Keratinocyte (primary cell): Measurements from ENCODE around the gene ZNF488. TPM values are rescaled to one million over a fixed set of nuclear protein-coding genes. Genes with fewer than 3 reads are reported as not detected.

Experiments
- DNase-seq: peaks from one replicate; pipeline ENCODE4 v3.0.0-alpha.2; 2011; ENCODE audit warnings: low read depth, missing footprints, low spot score
- FAIRE-seq: peaks from 2 replicates; lab custom pipeline; 2011; peaks lifted over from hg19 to GRCh38; lab: Jason Lieb, UNC
- H2AFZ ChIP-seq: 2 replicates; pipeline ENCODE4 v1.6.0; 2012; ENCODE audit warnings: low read length, control low read depth, inconsistent platforms; ENCODE audit not compliant: control insufficient read depth
- H3K27ac ChIP-seq: 2 replicates; pipeline ENCODE4 v1.5.1; 2011; ENCODE audit warnings: low read length; ENCODE audit not compliant: control insufficient read depth, insufficient read depth
- H3K27me3 ChIP-seq: 3 replicates; pipeline ENCODE4 v1.6.0; 2011; ENCODE audit warnings: low read length; ENCODE audit not compliant: control insufficient read depth, insufficient read depth; ENCODE audit errors: extremely low read depth
- H3K36me3 ChIP-seq, 2 experiments: 2 replicates in 1 of 2; 3 replicates in 1 of 2; pipeline ENCODE4 v1.5.1; 2011; ENCODE audit warnings: low read length in 2 of 2, mild to moderate bottlenecking in 1 of 2; ENCODE audit not compliant: control insufficient read depth in 2 of 2, insufficient read depth in 2 of 2; ENCODE audit errors: extremely low read depth in 1 of 2
- H3K4me1 ChIP-seq: 3 replicates; pipeline ENCODE4 v1.5.1; 2011; ENCODE audit warnings: low read length; ENCODE audit not compliant: control insufficient read depth, insufficient read depth; ENCODE audit errors: extremely low read depth
- H3K4me2 ChIP-seq: 3 replicates; pipeline ENCODE4 v1.6.0; 2011; ENCODE audit warnings: low read depth, low read length; ENCODE audit not compliant: control insufficient read depth, insufficient read depth; ENCODE audit errors: extremely low read depth
- H3K4me3 ChIP-seq, 3 experiments: fragments of 200-600 bp in 1 of 3; sonication (generic) in 1 of 3; 2 replicates in 2 of 3; 3 replicates in 1 of 3; pipeline ENCODE4 v1.5.1; 2011 to 2016; ENCODE audit warnings: low read length in 3 of 3, mild to moderate bottlenecking in 3 of 3, control low read depth in 2 of 3, inconsistent platforms in 1 of 3, low read depth in 1 of 3, mixed read lengths in 1 of 3, mixed run types in 1 of 3, moderate library complexity in 1 of 3; ENCODE audit not compliant: control insufficient read depth in 2 of 3, insufficient read depth in 2 of 3; ENCODE audit errors: extremely low read depth in 1 of 3
- H3K79me2 ChIP-seq: 2 replicates; pipeline ENCODE4 v1.6.0; 2012; ENCODE audit warnings: low read length; ENCODE audit not compliant: control insufficient read depth, insufficient read depth
- H3K9ac ChIP-seq: 3 replicates; pipeline ENCODE4 v1.6.0; 2011; ENCODE audit warnings: low read length; ENCODE audit not compliant: control insufficient read depth, insufficient read depth; ENCODE audit errors: extremely low read depth
- H3K9me1 ChIP-seq: 3 replicates; pipeline ENCODE4 v1.6.0; 2011; ENCODE audit warnings: low read length; ENCODE audit not compliant: control insufficient read depth, insufficient read depth; ENCODE audit errors: extremely low read depth
- H3K9me3 ChIP-seq: 2 replicates; pipeline ENCODE4 v1.5.1; 2012; ENCODE audit warnings: low read depth, low read length; ENCODE audit not compliant: control insufficient read depth
- H4K20me1 ChIP-seq: 3 replicates; pipeline ENCODE4 v1.6.0; 2011; ENCODE audit warnings: low read length; ENCODE audit not compliant: control insufficient read depth, insufficient read depth; ENCODE audit errors: extremely low read depth
- CTCF ChIP-seq, 3 experiments: IDR thresholded peaks in 1 of 3; conservative IDR thresholded peaks in 1 of 3; optimal IDR thresholded peaks in 1 of 3; 2 replicates in 2 of 3; 3 replicates in 1 of 3; pipeline versions ENCODE3 to v1.5.1; 2011; ENCODE audit warnings: low read length in 3 of 3, mild to moderate bottlenecking in 3 of 3, moderate library complexity in 2 of 3, control low read depth in 1 of 3, inconsistent platforms in 1 of 3; ENCODE audit not compliant: insufficient read depth in 2 of 3; ENCODE audit errors: extremely low read depth in 1 of 3
- EZH2 ChIP-seq: IDR thresholded peaks from one replicate; pipeline ENCODE4 v1.6.1; 2012; ENCODE audit warnings: inconsistent platforms, mild to moderate bottlenecking, low read length, moderate library complexity
- dilution Hi-C: fragments of 300-500 bp; cut with MboI; formaldehyde crosslinking; loops from one replicate; pipeline ENCODE4 v1.7.0; 2020; ENCODE audit warnings: low sequenced_read_pairs; ENCODE audit not compliant: extremely low pct_ligation_motif_present
- polyA plus RNA-seq, 5 experiments: library from polyadenylated mRNA; depleted of rRNA in 3 of 5; stranded (reverse) in 3 of 5; stranded (forward) in 1 of 5; unstranded in 1 of 5; fragments of >200 nt; gene quantifications; 1 replicate in 1 of 5; 2 replicates in 3 of 5; 3 replicates in 1 of 5; pipeline versions ENCODE4 v1.2.1 to v1.2.3, GENCODE V29; 2011 to 2012; ENCODE audit warnings: missing spikeins in 2 of 5, low read depth in 1 of 5, low replicate concordance in 1 of 5

Gene ZNF488
- polyA plus RNA-seq, 1 donor (not counting 4 experiments of a cell fraction or from before 2014, with no cell fraction given): 1.2 TPM

- FAIRE-seq: no peak
These were observed 61.6 kb downstream of the ZNF488 start, which contains the start of gene GDF2 for GRCh38 chr10:47322300-47323061. TSS of gene GDF2 (plus strand) at chr10:47322454. CDS start at chr10:47322669, 215 bp downstream.

GRCh38 chr10:47321521-47322195, 62.4 kb downstream of the ZNF488 start:
- H3K36me3 ChIP-seq: no peaks in the 10 kb centered on the region
- H4K20me1 ChIP-seq: no peaks in the 10 kb centered on the region
- FAIRE-seq: no peak
- dilution Hi-C loops: no loop called here
- DNase-seq: no peak
- H3K9me1 ChIP-seq: no peaks in the 10 kb centered on the region
- H2AFZ ChIP-seq: no peak overlapping the region
- TF ChIP-seq CTCF (optimal IDR thresholded peaks at IDR 0.05 in 1 of 3, IDR thresholded peaks at IDR 0.05 in 1 of 3, conservative IDR thresholded peaks at IDR 0.05 in 1 of 3; ENCODE audit: extremely low read depth in 1 of 3, insufficient read depth in 2 of 3, low read length in 3 of 3): no peak
- TF ChIP-seq EZH2: no peak
- no peak overlapping the region for H3K4me3 ChIP-seq
- H3K27me3 ChIP-seq: peaks cover 23% of the 10 kb centered on the region
- H3K27ac ChIP-seq: no peak overlapping the region
- H3K79me2 ChIP-seq: no peaks in the 10 kb centered on the region
- peaks cover 5% of the 10 kb centered on the region for H3K4me1 ChIP-seq
- H3K9me3 ChIP-seq: no peaks in the 10 kb centered on the region
- H3K9ac ChIP-seq: no peak overlapping the region
- no peak overlapping the region for H3K4me2 ChIP-seq

More at GRCh38 chr10:47322300-47323061, 61.6 kb downstream of the ZNF488 start, which contains the start of gene GDF2:
- TF ChIP-seq CTCF (optimal IDR thresholded peaks at IDR 0.05 in 1 of 3, IDR thresholded peaks at IDR 0.05 in 1 of 3, conservative IDR thresholded peaks at IDR 0.05 in 1 of 3; ENCODE audit: extremely low read depth in 1 of 3, insufficient read depth in 2 of 3, low read length in 3 of 3) (no peak), EZH2 (no peak)
- Histone ChIP-seq H3K36me3 (no peaks in the 10 kb centered on the region), H3K9ac (no peak within 1 kb of the TSS), H3K9me1 (no peaks in the 10 kb centered on the region), H4K20me1 (no peaks in the 10 kb centered on the region), H3K27ac (no peak within 1 kb of the TSS), H2AFZ (no peak within 1 kb of the TSS), H3K4me1 (peaks cover 3% of the 10 kb centered on the region), H3K27me3 (peaks cover 23% of the 10 kb centered on the region), H3K9me3 (no peaks in the 10 kb centered on the region), H3K4me3 (no peak within 1 kb of the TSS), H3K4me2 (no peak within 1 kb of the TSS), H3K79me2 (no peaks in the 10 kb centered on the region)
- dilution Hi-C loops: no loop called here
- DNase-seq: no peak
